ENCODE results near the gene PCYOX1L.
"Not testable (repeated sequence)": the region's sequence is repeated elsewhere in the genome, so short reads cannot be mapped to it uniquely, and the experiment has no call there.

PCYOX1L gene

GRCh38 chr5:149397530-149397929 is 39.7 kb downstream of the PCYOX1L start:
- in situ Hi-C loops (cut with MboI; ENCODE audit: low pct_unique_long_range_greater_than_20kb, low sequenced_read_pairs, unreplicated experiment): no loop called here
- no peak for DNase-seq (ENCODE audit: low spot score)
- TF ChIP-seq CTCF (IDR thresholded peaks at IDR 0.05; ENCODE audit: extremely low read depth, insufficient read depth, missing control alignments): no peak

- in situ Hi-C loops (cut with MboI; ENCODE audit: low pct_unique_long_range_greater_than_20kb, low sequenced_read_pairs, unreplicated experiment); DNase-seq (ENCODE audit: low spot score): not testable (repeated sequence)
These were observed 41.0 kb downstream of the PCYOX1L start for GRCh38 chr5:149398747-149399266.

- no peak for TF ChIP-seq CTCF (IDR thresholded peaks at IDR 0.05; ENCODE audit: extremely low read depth, insufficient read depth, missing control alignments)
- DNase-seq (ENCODE audit: low spot score): no peak
- in situ Hi-C loops (cut with MboI; ENCODE audit: low pct_unique_long_range_greater_than_20kb, low sequenced_read_pairs, unreplicated experiment): no loop called here
These were observed 41.9 kb downstream of the PCYOX1L start for GRCh38 chr5:149399775-149400174.

- DNase-seq (ENCODE audit: low spot score): no peak
- TF ChIP-seq CTCF (IDR thresholded peaks at IDR 0.05; ENCODE audit: extremely low read depth, insufficient read depth, missing control alignments): no peak
- in situ Hi-C loops (cut with MboI; ENCODE audit: low pct_unique_long_range_greater_than_20kb, low sequenced_read_pairs, unreplicated experiment): no loop called here
These were observed 42.5 kb downstream of the PCYOX1L start for GRCh38 chr5:149400304-149400703.

GRCh38 chr5:149401051-149401450 is 43.2 kb downstream of the PCYOX1L start:
- DNase-seq (ENCODE audit: low spot score): no peak
- TF ChIP-seq CTCF (IDR thresholded peaks at IDR 0.05; ENCODE audit: extremely low read depth, insufficient read depth, missing control alignments): no peak
- in situ Hi-C loops (cut with MboI; ENCODE audit: low pct_unique_long_range_greater_than_20kb, low sequenced_read_pairs, unreplicated experiment): no loop called here

GRCh38 chr5:149402291-149402690 is 44.4 kb downstream of the PCYOX1L start:
- in situ Hi-C loops (cut with MboI; ENCODE audit: low pct_unique_long_range_greater_than_20kb, low sequenced_read_pairs, unreplicated experiment): no loop called here
- no peak for DNase-seq (ENCODE audit: low spot score)
- no peak for TF ChIP-seq CTCF (IDR thresholded peaks at IDR 0.05; ENCODE audit: extremely low read depth, insufficient read depth, missing control alignments)

GRCh38 chr5:149403923-149404745 is 46.3 kb downstream of the PCYOX1L start:
- in situ Hi-C loops (cut with MboI; ENCODE audit: low pct_unique_long_range_greater_than_20kb, low sequenced_read_pairs, unreplicated experiment): no loop called here
- no peak for DNase-seq (ENCODE audit: low spot score)
- TF ChIP-seq CTCF (IDR thresholded peaks at IDR 0.05; ENCODE audit: extremely low read depth, insufficient read depth, missing control alignments): no peak
